Measurements from ENCODE around the gene LIMCH1.
"Not testable (repeated sequence)": the region's sequence is repeated elsewhere in the genome, so short reads cannot be mapped to it uniquely, and the experiment has no call there.

Gene LIMCH1

DNA sequence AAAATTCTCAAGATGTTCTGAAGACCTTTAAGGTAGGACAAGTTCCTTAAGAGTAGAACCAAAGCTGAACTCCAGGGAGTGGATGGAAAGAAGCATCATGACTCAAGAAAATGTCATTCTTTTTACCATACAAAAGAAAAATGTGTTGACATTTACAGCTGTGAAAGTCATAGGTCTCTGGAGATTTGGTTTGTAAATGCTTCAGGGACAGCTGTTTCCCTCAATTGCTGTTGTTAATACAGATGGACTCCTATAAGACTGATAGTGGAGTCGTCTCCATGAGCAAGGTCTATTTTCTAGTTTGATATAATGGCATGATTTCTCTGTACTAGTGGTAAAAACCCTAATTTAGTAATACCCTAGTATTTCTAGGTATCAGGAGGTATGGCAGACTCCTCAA lies 108.9 kb downstream of the LIMCH1 start:
- DNase-seq: no peak

DNA sequence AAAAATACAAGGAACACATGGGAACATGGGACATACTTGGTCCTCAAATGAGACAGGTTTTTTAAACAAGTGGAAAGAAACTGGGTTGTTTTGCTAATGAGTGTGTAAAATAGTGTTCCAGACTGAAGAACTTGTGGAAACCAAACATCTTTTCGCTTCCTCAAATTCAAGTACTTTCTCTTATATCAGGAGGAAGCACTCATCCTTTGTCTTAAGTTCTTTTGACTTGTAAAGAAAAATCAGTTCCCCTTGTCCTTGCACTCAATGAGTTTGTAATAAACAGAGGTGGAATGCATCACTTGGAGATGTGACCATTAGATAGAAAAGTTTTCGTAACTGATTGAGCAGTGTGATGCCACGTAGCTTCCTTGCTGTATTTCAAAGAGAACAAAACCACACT lies 109.4 kb downstream of the LIMCH1 start:
- DNase-seq: no peak

DNA sequence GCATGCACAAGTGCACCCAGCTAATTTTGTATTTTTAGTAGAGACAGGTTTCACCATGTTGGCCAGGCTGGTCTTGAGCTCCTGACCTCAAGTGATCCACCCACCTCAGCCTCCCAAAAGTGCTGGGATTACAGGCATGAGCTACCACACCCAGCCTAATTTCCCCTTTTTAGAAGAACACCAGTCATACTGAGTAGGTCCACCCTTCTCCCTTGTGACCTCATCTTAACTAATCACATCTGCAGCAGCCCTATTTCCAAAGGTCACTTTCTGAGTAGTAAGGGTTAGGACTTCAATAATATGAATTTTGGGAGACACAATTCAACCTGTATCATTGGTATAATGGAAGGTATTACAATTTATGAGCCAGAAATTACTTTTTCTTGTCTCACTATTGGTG lies 113.2 kb downstream of the LIMCH1 start:
- not testable (repeated sequence) for DNase-seq

DNA sequence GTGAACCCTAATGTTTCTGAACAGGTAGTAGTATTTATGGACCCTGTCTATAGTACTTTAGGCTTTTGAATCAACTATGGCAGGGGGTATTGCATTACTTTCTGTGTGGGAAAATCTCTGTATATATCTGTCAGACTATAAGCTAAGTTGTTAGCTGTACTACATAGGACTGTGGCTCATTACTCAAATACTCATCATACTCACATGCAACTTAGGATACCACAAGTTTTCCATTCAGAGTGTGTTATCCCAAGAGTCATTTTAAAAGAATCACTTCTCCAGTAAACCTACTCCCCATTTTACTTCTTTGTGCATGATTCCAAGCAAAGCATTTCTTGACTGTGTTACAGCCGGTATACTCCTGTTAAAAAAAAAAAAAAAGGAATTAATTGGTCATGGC lies 115.0 kb downstream of the LIMCH1 start:
- no peak for DNase-seq

DNA sequence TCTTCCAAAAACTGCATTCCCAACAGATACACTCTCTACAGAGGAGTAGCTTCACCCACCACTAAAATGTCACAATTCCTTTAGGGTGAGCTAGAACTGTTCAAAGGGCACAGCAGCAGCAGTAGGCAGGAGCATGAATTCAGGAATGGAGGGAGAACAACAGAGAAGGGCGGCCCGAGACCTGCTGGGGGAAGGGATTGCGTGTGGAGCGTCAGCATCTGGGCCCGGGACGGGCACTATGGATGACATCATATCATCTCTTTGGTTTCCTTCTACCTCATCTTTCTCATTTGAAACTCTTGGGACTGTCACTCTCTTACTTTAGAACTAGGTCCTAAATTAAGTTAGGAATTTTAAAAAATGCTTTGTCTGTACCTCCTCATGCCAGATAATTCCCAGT lies 115.6 kb downstream of the LIMCH1 start:
- DNase-seq: no peak

DNA sequence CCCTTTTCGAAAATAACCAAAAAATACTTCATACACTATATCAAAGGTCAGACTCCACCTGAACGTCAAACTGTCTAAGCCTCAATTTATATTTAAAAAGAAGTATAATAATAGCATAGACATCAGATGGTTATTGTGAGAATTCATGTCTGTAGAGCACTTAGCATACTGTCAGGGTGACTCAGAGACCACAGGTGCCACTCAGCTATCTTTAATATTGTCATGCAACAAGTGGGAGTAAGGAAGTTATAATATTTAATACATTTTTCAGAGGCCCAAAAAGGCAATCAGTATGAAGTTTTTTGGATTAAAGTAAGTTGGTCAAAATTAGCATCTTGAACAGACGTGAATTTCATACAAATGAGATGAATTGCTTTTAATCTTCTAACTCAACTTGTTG lies 117.2 kb downstream of the LIMCH1 start:
- DNase-seq: no peak

DNA sequence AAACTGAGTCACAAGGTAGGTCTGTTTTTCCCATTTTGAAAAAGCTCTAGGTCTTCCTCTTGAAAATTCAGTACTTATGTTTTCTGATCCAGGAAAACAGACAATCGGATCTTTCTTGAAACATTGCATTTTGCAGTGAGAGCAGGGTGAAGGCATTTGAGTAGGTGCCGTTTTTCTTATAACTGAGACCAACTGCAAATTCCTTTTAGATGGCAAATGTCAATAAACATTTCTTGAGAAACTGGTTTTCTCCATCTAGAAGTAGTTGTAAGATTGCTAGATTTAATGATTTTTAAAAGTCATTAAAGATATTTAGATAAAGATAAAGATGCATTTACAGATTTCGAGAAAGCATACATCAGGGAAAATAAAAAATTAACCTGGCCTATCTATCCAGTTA lies 118.1 kb downstream of the LIMCH1 start:
- no peak for DNase-seq

DNA sequence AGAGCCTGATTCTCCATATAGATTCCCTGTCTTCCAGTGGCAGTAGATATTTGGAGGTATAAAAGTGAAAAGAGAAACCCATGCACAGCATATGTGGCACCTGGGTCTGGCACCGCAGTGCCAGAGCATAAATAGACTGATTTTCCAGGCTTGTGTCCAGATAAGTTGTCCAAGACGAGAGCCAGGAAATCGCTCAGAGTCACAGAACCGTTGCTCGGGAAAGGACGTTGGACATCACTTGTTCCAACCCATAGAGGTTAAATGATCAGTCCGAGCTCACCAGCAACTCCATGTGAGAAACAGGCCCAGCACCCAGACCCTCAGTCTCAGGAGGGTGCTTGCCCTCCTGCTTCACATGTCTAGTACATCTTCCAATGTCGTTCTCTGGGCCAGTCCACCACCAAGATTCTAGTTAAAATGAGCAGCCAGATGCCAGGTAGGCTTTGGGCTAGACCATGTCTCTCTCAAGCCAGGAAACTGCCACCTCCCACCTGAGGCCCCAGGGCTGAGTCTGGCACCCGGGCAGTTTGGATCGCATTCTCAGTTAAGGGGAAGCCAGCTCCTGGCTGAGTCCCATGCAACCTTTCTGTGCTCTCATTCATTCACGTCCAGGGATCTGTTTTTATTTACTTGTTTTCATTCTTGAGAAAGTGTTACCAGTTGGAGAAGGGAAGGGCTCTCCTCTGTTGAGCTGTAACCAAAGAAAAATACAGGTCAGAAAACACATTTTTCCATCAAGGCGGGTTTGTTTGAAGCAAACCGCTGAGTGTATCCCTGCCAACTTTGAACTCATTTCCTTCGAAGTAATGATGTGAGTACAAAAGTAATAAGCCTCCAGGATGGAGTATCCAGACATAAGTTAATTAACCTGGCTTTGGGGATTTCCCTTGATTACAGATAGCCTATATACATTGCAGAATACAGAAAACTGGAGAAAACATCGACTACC lies 118.9 kb downstream of the LIMCH1 start:
- DNase-seq: no peak

DNA sequence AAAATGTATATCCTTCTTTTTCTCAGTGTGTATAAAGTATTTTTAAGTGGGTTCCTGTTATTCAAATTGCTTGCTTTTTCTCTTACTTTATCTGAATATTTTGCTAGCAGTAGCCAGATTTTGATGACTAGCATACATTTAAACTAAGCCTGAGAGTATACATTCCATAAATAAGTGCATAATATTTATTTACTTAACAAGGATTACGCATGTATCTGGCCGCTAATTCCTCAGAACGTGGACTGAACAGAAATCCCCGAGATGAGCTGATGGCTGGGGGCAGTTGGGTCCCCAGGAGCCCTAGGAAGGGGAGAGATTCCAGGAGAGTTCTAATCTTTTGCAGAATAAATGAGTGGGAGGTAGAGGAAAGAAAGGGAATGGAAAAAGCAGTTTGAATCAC lies 119.6 kb downstream of the LIMCH1 start:
- DNase-seq: no peak

DNA sequence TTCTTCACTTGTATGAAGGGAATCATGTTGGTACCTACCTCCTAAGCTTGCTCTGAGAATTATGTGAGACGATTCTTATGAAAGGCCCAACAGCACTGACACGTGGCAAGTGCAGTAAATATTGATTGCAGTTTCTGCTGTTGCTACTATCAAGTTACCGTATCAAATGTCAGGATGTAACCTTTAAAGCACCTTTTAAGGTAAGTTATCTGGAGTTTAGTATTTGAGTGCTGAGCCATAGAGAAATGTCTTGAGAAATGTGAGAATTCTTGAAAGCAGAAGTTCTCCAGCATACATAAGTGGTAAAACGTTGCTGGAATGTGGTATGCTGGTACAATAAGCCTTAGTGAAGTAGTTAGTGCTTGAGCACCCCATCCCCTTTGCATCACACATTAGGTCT lies 120.2 kb downstream of the LIMCH1 start:
- no peak for DNase-seq

DNA sequence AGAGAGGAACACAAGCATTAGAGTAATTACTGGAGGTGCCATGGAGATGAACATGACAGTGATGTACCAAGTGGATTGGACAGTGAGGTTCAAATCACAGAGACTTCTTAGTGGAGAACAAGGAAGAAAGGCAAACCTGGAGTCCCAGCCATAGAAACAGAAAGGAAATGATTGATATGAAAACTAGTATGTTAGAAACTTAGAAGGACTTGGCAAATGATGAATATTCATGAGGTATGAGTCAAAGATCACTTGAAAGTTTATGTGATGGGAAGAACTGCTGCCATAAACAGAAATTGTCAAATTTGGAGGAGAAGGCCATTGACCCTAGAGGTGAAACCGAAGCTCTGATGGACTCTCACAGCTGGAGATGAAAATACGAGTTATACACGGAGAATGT lies 122.4 kb downstream of the LIMCH1 start:
- no peak for DNase-seq

DNA sequence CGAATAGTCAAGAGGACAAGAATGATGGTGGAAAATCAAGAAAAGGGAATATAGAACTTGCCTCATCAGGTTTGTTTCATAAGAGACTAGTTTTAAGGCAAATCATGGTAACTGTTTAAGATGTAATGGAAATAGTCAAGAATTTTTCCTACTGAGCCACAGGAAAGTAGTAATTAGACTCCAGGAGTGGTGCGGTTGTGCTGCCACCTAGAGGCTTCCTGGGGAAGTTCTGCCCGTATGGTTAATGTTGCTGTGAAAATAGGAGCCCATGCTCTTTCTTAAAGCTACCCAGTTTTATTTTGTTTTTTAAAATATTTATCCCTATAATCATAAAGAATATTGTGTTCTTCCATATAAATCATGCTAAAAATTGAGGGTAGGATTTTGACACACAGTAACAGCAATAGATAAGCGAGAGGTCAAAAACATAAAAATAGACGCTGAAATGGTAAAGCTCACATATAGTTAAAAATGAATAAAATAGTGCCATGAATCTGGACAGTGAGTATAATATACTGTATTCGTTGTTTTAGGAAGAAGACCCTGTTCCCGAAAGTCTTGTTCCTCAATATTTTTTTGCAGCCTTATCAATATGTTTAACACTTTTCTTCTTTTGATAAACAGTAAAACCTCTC lies 123.6 kb downstream of the LIMCH1 start:
- DNase-seq: peak; percentile 36

DNA sequence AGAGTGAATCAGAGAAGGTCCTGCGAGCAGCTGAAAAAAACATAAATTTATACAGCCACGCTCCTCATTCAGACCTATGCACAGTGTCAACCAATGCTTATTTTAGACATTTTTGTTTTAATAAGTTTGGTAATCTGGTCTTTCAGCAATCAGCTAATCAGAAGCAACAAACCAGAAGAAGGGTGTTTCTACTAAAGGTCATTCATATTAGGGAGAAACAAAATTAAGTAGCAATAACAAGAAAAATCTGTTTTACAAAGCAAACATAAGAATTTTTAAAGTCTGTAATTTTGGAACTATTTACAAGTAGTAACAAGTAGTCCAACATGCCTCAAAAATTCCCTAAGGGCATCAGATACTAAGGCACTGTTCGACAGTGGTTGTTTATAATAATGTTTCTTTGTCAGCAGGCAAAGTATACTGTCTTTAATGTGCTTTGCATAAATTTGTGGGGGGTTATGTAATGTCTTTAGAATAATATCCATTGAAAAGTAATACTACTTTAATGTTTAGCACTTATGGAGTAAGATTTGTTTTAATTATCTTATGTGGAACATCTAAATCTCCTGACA lies 127.8 kb downstream of the LIMCH1 start:
- DNase-seq: no peak

DNA sequence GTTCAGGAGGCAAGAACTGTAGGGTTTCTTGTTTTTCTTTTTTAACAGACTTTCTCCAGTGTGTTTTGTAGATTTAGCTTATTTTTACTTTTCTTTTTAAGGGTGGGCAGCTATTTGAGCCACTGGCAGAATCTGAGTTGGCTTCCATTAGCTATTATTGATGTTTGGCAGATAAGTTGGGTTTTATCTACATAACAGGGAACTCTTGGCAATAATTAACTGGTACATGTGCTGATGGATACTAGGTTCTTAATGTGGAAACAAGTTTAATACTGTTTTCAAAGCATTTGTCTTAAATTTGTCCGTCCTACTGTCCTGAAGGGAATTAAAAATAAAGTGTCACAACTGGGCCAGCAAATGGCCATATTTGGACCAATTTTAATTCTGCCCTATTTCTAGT lies 130.1 kb downstream of the LIMCH1 start:
- DNase-seq: no peak

DNA sequence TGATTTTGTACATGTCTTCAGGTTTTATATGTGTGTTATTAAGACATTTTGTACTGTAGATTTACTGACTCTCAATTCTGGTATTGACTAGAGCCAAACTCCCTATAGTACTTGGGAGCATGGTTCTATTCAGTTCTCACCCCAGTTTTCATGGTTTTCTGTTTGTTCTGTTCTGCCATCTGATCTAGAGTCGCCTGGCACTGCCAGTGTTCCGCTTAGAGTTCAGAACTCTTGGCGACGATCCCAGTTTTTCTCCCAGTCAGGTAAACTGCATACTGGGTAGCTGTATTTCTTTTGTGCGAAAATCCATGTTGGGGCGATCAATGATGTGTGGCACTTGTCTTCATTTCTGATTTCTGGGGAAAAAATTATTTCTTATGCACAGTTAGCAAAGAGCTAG lies 132.6 kb downstream of the LIMCH1 start:
- DNase-seq: no peak

DNA sequence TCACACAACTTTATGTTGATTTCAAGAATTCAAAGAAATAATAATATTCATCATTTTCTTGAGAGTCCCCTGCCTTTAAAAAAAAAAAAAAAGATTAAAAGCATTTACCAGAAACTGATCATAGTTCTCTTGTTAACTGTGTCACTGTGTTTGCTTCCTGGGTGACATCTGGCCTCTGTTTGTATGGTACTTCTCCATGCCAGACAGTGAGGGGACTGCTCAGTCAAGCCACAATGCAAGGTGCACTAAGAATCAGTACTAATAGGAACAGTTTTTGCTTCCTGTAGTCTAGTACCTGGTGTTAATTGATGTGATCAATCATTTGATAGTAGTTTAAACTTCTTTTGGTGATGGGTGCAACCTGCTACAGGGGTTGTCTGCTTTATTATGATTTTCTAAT lies 133.0 kb downstream of the LIMCH1 start:
- DNase-seq: no peak

DNA sequence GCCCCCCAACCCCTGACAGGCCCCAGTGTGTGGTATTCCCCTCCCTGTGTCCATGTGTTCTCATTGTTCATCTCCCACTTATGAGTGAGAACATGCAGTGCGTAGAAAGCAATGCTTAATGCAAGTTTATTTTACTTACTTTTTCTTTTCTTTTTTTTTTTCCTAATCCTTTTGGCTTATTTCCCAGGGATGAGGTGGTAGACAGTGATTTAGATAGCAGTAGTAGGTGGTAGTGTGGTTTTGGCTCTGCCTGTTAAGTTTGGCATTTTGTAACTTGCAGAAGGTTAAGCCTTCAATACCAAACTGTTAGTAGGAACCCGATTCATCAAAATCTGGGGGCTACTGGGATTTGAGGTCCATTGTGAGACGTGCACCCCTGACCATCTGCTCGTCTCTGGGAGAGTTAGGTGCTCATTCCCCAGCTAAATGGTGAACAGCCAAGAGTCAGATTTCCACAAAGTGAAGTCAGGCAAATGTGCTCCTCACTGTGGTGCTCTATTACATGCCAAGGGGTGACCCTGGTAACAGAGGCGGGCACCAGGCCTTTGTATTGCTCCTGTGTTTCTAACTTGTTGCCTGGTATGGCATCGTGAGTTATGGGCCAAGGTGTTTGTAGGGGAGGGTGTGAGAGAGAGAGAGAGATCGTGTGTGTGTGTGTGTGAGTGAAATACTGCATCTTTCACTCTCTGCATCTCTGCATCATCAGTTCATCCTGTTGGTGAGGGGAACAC lies 140.3 kb downstream of the LIMCH1 start:
- DNase-seq: no peak

DNA sequence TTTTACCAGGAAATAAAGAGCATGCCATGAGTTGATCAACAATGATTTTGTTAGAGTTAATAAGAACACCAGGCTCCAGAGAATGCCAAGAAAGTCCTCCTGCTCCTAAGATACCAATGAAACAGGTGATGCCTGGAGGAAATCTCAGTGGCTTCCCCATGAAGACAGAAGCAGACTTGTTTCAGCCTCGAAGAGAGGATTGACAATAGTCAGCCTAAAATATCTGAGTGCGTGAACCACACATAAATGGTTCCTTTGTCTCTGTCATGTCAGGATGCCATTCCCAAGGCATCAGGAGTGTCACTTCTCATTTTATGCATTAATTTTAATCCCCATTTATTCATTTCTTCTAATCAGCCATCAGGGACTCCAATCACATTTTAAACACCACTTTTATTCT lies 141.0 kb downstream of the LIMCH1 start:
- no peak for DNase-seq

DNA sequence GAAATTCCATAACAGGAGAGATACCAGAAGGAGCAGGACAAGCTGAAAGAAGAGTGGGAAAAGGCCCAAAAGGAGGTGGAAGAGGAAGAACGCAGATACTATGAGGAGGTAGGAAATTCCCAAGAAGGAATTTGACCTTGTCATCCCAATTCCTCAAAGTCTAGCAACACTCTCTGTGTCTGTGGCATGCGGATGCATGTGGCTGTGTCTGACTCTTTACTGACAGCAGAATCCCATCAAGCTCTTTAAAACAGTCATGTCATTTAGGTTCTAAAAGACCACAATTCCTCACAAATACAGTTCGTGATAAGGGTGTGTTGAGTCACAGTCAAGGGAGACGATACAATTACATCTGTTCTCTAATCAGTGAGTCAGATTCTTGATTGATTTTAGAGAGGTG lies 142.0 kb downstream of the LIMCH1 start:
- no peak for DNase-seq

DNA sequence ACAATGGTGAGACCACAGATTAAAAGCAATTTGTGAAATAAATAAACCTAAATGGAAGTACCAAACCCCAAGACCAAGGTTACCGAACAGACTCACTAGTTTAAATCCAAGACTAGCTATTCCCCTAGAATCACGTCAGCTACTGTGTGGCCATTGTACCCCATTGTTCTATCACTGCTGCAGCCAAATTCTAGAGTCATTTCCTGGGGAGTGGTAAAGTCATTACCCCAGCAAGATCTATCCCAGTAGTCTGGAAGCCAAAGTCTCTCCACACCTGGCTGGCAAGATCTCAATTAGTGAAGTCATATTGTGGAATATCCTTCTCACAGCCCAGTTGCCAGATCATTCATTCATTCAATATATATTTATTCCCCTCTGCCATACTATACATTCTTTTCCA lies 143.1 kb downstream of the LIMCH1 start:
- DNase-seq: no peak

DNA sequence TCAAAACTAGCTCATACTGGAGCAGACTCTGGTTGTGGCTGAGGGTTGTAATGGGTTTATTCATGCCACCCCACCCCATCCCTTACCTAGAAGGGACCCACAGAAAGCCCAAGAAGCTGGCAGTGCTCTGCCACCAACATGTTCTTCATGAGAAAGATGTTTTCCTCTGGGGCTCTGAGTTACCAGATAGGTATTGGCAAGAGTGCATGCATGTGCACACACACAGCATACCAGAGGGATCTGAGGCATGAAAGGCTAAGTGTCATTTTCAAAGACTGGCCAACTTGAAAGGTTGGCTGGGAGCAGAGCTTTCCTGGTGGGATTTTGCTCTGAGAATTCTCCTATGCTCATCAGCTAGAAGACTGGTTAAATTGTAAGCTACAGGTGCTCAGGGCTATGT lies 145.4 kb downstream of the LIMCH1 start:
- DNase-seq: no peak

DNA sequence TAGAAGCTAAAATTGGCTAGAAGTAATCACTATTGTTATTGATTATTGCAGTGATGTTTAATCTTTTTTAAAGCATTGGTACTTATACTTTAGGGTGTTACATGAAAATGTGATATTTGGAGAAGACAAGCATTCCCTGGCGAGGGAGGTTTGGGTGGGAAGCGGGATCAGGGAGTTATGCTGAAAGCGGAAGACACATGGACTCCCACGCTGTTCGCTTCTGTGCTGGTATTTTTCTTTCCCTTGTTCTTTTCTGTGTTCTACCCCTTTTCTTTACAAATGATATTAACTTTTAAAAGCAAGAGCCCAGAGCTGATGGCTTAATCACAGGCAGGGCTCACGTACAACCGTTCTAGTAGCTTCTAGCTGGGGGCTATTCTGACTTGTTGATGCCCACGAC lies 148.9 kb downstream of the LIMCH1 start:
- no peak for DNase-seq

DNA sequence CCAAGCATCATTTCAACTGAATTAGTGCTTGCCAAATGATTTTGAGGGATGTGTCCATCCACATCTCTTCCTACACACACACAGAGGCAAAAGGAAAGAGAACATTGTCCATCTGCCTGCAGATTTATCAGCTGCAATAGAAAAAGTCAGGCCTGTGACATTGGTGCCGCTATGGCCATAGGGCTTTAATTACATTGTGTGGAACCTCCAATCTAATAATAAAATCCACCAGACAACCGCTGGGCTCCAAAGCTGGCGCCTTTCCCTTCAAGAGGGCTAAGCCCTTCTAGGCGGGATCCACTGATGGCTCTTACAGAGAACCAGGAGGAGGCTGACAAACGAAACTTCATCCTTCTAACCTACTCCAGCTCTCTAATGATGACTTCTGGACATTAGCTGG lies 150.0 kb downstream of the LIMCH1 start:
- DNase-seq: no peak
